AML-193 (cell line): ENCODE data around the gene FKBP7.
"Not testable (repeated sequence)": the region's sequence is repeated elsewhere in the genome, so short reads cannot be mapped to it uniquely, and the experiment has no call there.

Experiments used
- DNase-seq, 2 experiments: peaks; one replicate each; lab custom pipeline; 2025; lab: John Stamatoyannopoulos, UW

Gene FKBP7

GRCh38 chr2:178478439-178479274, at the start of gene FKBP7:
Gene FKBP7 (minus strand): TSS chr2:178478600. CDS start chr2:178478499, 101 bp downstream.
- DNase-seq = peak; percentile 65 to 69

DNA sequence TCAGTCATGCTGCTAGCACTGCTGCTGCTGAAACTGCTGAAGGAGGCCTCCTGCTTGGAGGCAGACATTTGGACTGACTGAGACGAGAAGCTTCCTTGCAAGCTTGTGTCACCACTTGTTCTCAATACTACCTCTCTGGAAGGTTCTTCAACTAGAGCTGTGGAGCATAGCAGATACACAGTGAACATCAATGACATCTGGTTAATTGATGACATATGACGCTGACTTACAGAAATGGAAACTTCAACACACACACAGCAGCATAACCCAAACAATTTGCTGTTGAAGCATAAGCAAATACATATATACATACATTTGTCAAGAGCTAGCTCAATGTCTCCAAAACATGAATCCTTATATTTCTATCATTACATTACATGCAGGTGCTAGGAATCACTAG, 49.2 kb upstream of the FKBP7 start:
- DNase-seq = no peak

GRCh38 chr2:178526256-178526655, 47.9 kb upstream of the FKBP7 start:
- DNase-seq = no peak

- not testable (repeated sequence) for DNase-seq
Measured at GRCh38 chr2:178525460-178525859, 47.1 kb upstream of the FKBP7 start.

GRCh38 chr2:178525010-178525409, 46.6 kb upstream of the FKBP7 start:
- DNase-seq = not testable (repeated sequence)

- DNase-seq = no peak
Measured at GRCh38 chr2:178523596-178524134, 45.3 kb upstream of the FKBP7 start.

DNA sequence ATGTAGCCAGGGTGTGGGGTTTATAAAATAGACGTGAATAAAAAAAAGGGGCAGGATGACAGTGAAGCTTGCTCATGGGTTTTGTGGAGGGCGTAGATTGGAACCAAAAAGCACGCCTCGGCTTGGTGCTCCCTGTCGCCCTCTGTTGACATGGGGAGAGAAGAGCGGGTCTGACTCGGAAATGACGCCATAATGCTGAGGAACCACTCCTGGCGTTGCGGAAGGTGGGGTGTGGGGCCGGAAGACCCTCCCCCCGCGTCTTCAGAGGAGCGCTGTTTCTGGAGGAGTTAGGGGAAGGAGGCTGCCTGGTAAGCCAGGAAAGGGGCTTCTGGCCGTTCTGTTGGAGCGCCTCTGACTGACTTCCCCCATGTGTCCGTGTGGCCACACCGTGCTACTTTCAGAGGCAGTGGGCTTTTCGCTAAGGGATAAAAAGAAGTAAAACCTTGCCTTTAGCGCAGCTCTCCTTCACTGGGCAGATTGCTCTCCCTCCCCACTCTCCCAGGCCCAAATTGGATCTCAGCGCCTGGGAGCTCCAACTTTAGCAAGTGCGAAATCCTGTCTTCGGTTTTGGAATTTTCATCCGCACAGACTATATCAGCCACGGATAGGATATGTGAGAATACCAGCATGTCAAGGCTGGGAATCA, 44.7 kb upstream of the FKBP7 start:
- peak; percentile 37 to 50 for DNase-seq

DNA sequence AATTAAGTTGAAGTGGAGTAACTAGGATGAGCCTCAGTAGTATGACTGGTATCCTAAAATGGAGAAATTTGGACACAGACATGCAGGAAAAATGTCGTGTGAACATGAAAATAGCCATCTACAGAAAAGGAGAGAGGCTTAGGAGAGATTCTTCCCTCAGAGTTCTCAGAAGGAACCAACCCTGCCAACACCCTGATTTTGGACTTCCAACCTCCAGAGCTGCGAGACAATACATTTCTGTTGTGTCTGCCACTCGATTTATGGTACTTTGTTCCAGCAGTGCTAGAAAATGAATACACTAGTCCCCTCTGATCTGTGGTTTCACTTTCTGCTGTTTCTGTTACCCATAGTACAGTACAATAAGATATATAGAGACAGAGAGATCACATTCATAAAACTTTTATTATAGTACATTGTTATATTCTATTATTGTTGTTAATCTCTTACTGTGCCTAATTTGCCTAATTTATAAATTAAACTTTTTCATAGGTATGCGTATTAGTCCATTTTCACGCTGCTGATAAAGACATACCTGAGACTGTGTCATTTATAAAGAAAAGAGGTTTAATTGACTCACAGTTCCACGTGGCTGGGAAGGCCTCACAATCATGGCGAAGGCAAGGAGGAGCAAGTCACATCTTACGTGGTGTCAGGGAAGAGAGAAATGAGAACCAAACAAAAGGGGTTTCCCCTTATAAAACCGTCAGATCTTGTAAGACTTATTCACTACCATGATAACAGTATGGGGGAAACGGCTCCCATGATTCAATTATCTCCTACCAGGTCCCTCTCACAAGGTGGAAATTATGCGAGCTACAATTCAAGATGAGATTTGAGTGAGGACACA, 43.1 kb upstream of the FKBP7 start:
- no peak for DNase-seq

- DNase-seq = no peak
Measured at GRCh38 chr2:178517496-178517895, 39.1 kb upstream of the FKBP7 start.

GRCh38 chr2:178514664-178515063, 36.3 kb upstream of the FKBP7 start:
- DNase-seq = no peak

GRCh38 chr2:178513876-178514275, 35.5 kb upstream of the FKBP7 start:
- DNase-seq = no peak

GRCh38 chr2:178512484-178512883, 34.1 kb upstream of the FKBP7 start:
- no peak for DNase-seq

DNA sequence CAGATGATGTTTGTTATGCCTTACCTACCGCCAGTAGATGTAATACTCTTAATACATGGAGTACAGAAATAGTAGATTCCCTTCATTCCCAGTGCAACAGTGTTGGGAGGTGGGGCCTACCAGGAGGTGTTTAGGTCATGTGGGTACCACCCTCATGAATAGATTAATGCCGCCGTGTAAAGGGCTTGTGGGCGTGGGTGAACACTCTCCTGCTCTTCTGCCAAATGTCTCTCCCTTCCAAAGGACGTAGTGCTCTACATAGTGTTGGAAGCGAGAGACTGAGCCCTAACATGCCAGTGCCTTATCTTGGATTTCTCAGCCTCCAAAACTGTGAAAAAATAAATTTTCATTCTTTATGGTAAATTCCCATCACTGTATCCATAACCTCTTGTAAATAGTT, 32.0 kb upstream of the FKBP7 start:
- no peak for DNase-seq

GRCh38 chr2:178508646-178509045, 30.2 kb upstream of the FKBP7 start:
- DNase-seq = no peak

DNA sequence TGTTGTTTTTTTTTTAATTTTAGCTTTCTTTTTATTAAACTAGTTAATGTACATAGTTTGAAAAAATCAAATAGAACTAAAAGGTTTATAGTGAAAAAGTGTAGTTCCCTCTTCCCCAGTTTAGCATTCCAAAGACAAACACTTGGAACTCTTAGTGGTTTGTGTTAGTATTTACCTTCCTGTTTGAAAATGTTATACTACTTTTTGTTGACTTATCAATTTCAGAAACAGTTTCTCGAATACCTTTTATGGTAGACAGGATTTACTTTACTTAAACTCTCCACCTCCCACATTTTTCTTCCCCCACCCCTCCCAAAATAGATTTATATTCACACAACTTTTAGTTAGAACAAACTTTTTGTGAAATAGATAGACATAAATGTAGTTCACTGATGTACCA, 28.5 kb upstream of the FKBP7 start:
- no peak for DNase-seq

DNA sequence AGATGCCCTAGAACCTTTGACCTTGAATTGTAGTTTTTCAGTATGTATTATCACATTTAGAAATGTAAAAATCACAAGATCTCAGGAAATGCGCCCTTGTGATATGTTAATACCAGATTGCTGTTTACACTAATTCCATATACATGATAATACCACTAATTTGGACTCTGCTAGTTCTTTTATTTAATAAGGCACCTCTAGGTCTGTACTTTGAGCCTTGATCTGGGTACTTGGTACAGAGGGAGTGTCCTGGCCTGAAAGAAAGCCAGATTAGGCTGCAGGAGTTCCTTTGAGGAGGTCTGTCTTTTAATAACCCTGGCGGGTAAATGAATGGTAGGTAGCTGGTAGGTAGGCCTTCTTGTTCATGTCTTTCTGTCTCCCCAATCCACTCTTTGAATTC, 28.1 kb upstream of the FKBP7 start:
- DNase-seq = no peak

DNA sequence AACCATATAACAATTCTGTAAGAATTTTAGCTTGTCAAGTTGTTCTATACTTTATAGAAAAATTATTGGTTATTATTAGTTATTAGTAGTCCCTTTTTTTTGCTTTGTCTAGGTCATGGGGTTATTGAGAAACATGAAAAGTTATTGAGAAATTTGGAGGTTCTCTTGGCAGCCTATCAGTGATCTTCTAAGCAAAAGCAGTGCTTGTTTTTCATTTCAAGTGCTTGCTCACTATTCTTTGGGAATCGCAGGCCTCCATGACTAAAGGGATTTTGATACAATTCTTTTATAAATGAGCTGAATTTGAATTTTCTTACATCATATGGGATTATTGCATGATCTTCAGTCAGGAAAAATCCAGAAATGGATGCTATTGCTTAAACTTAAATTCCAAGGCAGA, 27.7 kb upstream of the FKBP7 start:
- DNase-seq = no peak

DNA sequence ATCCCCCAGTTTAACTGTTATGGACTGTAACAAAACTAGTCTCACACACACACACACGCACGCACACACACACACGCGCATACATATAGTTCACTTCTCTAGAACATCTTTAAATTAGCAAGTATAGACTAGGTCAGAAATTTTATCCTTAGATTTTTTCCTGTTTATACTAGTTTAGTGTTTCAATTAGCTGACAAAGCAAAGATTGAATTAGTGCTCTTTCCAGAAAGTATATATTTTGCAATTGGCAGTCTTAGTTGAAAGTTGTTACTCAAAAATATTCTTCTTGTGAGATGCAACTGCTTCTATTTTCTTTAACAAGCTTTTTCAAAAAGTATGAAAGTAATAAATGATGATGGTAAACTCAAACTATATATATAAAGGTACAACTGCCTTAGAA, 24.4 kb upstream of the FKBP7 start:
- no peak for DNase-seq

DNA sequence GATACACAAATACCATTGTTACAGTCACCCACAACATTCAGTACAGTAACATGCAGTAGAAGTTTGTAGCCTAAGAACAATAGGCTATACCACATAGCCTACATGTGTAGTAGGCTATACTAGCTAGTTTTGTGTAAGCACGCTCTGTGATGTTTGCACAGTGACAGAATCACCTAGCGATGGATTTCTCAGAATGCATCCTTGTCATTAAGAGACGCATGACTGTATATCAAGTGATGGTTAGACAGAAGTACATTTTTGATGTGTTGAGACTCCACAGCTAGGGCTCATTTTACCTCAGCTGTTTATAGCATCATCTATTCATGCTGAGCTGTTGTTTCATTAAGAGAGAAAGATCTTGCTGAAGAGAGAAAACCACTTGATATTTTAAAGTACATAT, 21.2 kb upstream of the FKBP7 start:
- DNase-seq = no peak

- no peak for DNase-seq
Measured at GRCh38 chr2:178498137-178498536, 19.7 kb upstream of the FKBP7 start.

DNA sequence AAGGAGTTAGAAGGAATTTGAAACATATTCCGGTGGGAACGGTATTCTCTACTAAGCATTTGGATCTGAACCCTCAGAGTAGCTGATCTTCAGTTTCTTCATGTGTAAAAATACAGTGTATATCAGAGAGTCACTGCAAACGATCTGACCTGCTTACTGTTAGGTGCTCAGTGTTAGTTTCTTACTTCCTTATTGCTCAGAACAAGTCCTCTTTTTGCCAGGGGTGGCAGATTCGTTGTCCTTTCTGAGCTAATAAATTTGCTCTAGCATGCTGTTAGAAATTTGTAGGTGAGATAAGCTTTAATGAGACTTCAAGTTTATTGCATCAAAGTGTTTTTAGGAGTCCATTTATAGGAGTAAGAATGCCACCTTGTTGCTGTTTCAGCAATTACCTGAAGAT, 17.6 kb upstream of the FKBP7 start:
- no peak for DNase-seq

GRCh38 chr2:178491612-178492011, 13.2 kb upstream of the FKBP7 start:
- no peak for DNase-seq
